Hematopoietic multipotent progenitor cell treated with erythropoietin and hydrocortisone succinate and interleukin-3 and kit ligand, for 8 days (in vitro differentiated cells): ENCODE data around the gene CNN2.

Experiments
- DNase-seq: peaks from one replicate; pipeline ENCODE4 v3.0.0-alpha.2; 2015

Gene CNN2

DNA sequence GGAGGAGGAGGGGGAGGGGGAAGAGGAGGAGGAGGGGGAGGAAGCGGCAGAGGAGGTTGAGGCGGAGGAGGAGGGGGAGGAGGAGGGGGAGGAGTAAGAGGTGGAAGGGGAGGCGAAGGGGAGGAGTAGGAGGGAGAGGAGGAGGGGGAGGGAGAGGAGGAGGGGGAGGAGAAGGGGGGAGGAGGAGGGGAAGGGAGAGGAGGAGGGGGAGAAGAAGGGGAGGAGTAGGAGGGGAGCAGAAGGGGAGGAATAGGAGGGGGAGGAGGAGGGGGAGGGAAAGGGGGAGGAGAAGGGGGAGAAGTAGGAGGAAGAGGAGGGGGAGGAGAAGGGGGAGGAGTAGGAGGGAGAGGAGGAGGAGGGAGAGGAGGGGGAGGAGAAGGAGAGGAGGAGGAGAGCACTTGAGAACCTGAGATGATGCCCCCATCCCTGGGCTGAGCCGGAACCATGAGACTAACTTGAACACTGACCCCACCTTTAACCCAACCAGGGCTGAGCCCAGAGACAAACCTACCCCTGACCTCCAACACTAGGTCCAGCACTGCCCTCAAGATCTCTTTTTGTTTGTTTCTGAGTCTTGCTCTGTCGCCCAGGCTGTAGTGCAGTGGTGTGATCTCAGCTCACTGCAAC, 26.1 kb downstream of the CNN2 start:
- DNase-seq, result no peak

- DNase-seq, result no peak
These were observed 27.0 kb downstream of the CNN2 start for GRCh38 chr19:1053176-1054101.

DNA sequence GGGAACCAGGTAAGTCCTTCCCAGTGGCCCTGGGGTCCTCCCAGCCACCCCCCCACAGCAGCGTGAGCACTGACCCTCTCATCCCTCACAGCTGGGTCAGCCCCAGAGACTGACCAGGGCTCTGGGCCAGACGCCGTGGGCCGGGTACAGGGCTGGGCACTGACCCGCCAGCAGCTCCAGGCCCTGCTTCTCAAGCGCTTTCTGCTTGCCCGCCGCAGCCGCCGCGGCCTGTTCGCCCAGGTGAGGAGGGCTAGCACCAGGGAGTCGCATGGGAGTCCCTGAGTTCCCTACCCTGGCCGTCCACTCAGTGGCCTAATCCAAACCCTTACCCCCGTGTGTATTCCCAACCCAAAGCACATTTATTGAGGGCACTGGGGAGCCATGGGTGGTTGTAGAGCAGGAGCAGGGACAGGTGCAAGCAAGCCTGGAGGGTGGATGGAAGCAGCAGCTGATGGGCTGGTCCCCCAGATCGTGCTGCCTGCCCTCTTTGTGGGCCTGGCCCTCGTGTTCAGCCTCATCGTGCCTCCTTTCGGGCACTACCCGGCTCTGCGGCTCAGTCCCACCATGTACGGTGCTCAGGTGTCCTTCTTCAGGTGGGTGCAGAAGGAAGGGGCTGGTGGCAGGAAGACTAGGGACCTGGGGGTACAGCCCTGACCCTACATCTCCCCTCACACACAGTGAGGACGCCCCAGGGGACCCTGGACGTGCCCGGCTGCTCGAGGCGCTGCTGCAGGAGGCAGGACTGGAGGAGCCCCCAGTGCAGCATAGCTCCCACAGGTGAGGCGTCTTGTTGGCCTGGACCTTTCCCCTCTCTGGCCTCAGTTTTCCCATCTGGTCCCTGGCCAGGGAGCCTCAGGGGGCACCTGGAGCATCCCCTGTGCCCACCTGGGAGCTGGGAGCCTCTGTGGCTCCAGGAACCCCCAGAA, 28.0 kb downstream of the CNN2 start:
- DNase-seq, result no peak

GRCh38 chr19:1055028-1055425, 28.6 kb downstream of the CNN2 start:
- DNase-seq, result no peak

- DNase-seq, result no peak
These were observed 29.6 kb downstream of the CNN2 start for GRCh38 chr19:1055886-1056620.

- no peak for DNase-seq
These were observed 30.9 kb downstream of the CNN2 start for GRCh38 chr19:1057176-1057855.

DNA sequence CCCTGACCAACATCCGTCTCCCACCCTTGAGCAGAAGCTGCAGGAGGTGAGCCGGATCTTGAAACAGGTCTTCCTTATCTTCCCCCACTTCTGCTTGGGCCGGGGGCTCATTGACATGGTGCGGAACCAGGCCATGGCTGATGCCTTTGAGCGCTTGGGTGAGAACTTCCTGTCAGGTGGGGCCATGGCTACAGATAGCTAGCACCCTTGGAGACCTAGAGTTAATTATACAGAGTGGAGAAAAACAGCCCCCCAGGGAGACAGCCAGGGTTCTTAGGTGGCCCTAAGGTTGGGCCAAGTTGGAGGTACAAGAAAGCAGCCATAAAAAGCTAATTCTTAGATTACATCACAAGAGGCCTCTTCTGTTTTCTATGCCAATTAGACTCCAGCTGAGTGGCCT, 31.7 kb downstream of the CNN2 start:
- no peak for DNase-seq

- no peak for DNase-seq
These were observed 34.3 kb downstream of the CNN2 start for GRCh38 chr19:1060689-1061088.

- no peak for DNase-seq
These were observed 35.6 kb downstream of the CNN2 start for GRCh38 chr19:1061987-1062386.

GRCh38 chr19:1062387-1063029, 36.1 kb downstream of the CNN2 start:
- DNase-seq, result peak; percentile 52

- peak; percentile 67 for DNase-seq
These were observed 36.9 kb downstream of the CNN2 start for GRCh38 chr19:1063030-1063908.

DNA sequence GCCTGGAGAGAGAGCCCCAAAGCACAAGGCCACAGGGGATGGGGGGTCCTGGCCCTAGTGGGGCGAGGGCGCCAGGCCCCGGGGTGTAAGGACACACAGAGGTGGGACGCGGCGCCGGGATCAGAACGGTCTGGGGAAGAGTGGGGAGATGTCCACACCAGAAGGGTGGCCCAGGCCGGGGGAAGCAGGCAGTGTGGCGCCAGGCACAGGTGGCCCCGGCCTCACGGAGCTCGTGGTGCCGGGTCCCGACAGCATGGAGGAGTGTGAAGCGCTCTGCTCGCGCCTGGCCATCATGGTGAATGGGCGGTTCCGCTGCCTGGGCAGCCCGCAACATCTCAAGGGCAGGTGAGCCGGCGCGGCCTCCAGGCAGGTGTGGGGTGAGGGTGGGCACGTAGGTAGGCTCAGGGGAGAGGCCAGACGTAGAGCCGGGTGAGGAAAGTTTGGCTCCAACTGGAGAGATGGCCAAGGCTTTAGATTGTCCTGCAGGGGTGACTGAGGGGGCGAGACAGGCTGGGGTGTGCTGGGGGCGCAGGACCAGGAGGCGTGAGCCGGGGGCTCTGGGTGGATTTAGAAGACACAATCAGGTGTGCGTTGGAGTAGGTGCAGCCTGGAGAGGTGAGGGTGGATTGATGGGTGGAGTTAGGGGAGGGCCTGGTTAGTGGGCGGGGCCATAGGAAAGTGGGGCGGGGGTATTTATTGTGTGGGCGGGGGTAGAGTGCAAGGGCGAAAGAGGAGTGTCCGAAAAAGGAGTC, 37.7 kb downstream of the CNN2 start:
- DNase-seq, result no peak

GRCh38 chr19:1064661-1065605, 38.5 kb downstream of the CNN2 start:
- DNase-seq, result peak; percentile 62

DNA sequence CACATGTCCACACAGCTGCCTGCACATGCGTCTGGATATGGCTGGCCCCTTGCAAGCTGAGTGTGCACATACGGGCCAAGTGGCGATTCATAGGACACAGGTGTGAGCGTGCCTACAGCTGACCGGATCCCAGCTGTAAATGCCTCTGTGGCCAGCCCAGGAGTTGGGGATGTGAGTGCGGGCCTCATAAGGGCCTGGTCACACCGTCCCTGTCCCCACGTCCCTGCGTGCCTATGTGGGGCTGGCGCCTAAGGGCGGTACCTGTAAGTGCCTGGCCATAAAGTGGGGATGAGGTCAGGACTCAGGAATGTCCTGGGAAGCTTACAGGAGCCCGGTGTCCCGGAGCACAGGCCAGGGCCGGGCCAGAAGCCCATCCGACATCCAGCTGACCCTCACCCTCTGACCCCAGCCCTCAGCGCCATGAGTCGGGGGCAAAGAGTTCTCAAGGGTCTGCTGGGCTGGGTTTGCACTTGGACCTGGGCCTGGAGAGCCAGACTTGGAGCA, 39.2 kb downstream of the CNN2 start:
- no peak for DNase-seq

- DNase-seq, result peak; percentile 43
These were observed 39.9 kb downstream of the CNN2 start for GRCh38 chr19:1066251-1066747.

DNA sequence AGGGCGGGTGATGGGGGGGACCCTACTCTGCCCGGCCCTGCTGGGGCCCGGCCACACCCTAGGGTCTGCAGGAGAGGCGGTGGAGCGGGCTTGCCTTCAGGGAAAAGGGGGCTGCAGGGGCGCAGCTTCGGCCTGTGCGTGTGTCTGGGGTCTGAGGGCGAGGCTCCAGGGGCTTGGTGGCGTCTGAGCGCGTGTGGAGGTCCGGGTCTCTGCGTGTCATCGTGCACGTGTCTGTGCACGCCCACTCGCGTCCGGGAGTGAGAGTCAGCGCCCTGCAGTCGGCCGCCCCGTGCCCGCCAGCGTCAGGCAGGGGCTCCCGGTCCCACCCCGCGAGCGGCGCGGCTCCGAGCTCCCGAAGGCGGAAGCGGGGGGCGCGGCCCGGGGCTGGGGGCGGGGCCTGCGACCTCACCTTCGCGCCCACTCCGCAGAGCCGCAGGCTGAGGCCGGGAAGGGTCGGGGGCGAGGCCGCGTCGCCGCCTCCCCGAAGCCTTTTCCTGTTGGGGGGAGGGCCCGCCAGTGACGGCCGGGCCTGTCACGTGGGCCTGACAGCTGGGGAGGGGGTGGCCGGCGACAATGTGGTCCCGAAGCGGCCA, 40.4 kb downstream of the CNN2 start, which contains the start of gene ARHGAP45:
Gene ARHGAP45 (plus strand): TSS at position 420 of the 593 bp plus-strand sequence. CDS start 239 bp downstream, outside the sequence.
- DNase-seq, result peak; percentile 40

GRCh38 chr19:1067341-1067957, 41.0 kb downstream of the CNN2 start:
- no peak for DNase-seq
